Panc1 (cell line): Measurements from ENCODE around the gene FEZF2.

Source experiments
- POLR2AphosphoS5 ChIP-seq: IDR thresholded peaks from 2 replicates; pipeline ENCODE4 v1.6.1; 2012; ENCODE audit warnings: mild to moderate bottlenecking, low read depth, low read length, moderate library complexity
- SIN3A ChIP-seq: IDR thresholded peaks from 2 replicates; pipeline ENCODE4 v1.6.1; 2012; ENCODE audit warnings: low read depth, mild to moderate bottlenecking, low read length, moderate library complexity, borderline replicate concordance; ENCODE audit not compliant: insufficient read depth
- TCF7L2 ChIP-seq: IDR thresholded peaks from 2 replicates; pipeline ENCODE4 v1.6.1; 2011; ENCODE audit warnings: mild to moderate bottlenecking, low read depth, low read length, inconsistent platforms
- TF ChIP-seq, protein P1 (sequence below): fragments of 450-650 bp; IDR thresholded peaks from 2 replicates; pipeline ENCODE4 v1.5.1; 2017; ENCODE audit warnings: mild to moderate bottlenecking

DNA sequence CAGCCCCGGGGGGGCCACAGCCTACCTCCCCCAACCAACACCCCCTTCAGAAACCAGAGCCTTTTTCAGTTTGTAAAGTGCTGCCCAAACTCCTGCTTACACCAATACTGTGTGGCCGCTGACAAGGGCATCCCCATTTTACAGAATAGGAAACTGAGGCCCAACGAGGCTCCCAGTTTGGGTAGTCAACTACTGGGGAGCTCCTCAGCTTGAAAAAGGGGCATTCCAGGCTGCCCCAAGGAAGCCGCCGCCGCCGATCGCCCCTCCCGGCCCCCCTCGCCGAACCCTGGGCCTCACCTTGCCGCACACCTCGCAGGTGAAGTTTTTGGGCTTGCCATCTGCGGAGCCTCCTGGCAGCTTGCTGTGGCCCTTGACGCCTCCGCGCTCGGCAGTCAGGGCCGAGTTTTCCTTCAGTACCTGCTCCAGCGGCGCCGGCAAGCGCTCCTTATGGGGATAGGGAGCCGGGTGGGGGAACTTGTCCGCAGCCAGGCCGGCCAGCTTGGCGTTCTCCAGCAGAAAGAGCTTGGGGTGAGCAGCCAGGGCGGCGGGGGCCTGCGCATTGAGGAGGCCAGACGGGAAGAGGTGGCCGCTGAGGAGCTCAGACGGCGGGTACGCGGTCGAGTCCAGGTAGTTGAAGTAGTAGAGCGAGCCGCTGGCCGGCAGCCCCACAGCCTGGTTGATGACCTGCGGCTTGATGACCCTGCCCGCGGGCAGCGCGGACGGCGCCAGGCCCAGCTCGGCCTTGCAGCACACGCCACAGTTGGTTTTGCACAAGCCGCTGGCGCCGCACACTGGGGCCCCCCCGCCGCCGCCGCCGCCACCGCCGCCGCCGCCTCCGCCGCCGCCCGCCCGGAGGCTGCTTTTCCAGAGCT lies 1.4 kb downstream of the FEZF2 start:
- TF ChIP-seq, protein P1, sequence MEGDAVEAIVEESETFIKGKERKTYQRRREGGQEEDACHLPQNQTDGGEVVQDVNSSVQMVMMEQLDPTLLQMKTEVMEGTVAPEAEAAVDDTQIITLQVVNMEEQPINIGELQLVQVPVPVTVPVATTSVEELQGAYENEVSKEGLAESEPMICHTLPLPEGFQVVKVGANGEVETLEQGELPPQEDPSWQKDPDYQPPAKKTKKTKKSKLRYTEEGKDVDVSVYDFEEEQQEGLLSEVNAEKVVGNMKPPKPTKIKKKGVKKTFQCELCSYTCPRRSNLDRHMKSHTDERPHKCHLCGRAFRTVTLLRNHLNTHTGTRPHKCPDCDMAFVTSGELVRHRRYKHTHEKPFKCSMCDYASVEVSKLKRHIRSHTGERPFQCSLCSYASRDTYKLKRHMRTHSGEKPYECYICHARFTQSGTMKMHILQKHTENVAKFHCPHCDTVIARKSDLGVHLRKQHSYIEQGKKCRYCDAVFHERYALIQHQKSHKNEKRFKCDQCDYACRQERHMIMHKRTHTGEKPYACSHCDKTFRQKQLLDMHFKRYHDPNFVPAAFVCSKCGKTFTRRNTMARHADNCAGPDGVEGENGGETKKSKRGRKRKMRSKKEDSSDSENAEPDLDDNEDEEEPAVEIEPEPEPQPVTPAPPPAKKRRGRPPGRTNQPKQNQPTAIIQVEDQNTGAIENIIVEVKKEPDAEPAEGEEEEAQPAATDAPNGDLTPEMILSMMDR = no peak
- TF ChIP-seq POLR2AphosphoS5 (no peak), SIN3A (no peak), TCF7L2 (no peak)
